ENCODE results near the gene PMEL. TPM values are rescaled to one million over a fixed set of nuclear protein-coding genes. Genes with fewer than 3 reads are reported as not detected.

Gene PMEL
- total RNA-seq, 1 experiment from 2014 or later: 1.2 TPM

DNA sequence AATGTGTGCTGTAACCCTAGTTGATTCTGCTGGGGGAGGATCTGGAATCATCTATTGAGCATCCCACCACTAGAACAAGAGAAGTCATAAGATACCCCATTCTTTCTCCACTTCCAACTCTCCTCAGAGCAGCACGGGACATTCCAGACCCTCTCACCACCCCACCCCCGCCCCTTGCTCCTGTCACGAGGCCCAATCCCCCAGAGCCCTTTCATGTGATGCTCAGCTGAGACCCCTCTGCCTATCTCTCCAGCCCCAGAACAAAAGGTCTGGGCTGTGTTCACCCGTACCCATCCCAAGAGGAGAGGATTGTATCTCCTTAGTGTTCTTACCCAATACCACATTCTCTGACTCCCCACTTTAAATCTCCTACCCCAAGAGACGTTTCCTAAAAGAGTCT, 602 bp downstream of the PMEL start:
- POLR2A ChIA-PET: no interaction called here
- Histone ChIP-seq H3K4me1 (ENCODE audit: control insufficient read depth, insufficient read depth, low read length) (peaks cover 13% of the 10 kb centered on the region), H3K4me3 (ENCODE audit: low read depth in 2 of 2, low read length in 2 of 2) (no peak overlapping the region), H3K27ac (ENCODE audit: low read length) (no peak overlapping the region), H3K36me3 (ENCODE audit: control insufficient read depth, insufficient read depth, low read length) (peaks cover 7% of the 10 kb centered on the region; the same call in 1 of the 2 replicates), H3K9me3 (ENCODE audit: control insufficient read depth, insufficient read depth, low read depth, low read length) (no peaks in the 10 kb centered on the region), H3K27me3 (ENCODE audit: control insufficient read depth, insufficient read depth, low read length) (no peaks in the 10 kb centered on the region)
- no TSS peak for BruUV-seq (replicated peaks)
- ATAC-seq (no peak), DNase-seq (ENCODE audit: low read depth, low spot score) (no peak)
- in situ Hi-C loops (cut with HindIII; ENCODE audit: low pct_unique_long_range_greater_than_20kb, low sequenced_read_pairs): no loop called here
- TF ChIP-seq, protein P1, sequence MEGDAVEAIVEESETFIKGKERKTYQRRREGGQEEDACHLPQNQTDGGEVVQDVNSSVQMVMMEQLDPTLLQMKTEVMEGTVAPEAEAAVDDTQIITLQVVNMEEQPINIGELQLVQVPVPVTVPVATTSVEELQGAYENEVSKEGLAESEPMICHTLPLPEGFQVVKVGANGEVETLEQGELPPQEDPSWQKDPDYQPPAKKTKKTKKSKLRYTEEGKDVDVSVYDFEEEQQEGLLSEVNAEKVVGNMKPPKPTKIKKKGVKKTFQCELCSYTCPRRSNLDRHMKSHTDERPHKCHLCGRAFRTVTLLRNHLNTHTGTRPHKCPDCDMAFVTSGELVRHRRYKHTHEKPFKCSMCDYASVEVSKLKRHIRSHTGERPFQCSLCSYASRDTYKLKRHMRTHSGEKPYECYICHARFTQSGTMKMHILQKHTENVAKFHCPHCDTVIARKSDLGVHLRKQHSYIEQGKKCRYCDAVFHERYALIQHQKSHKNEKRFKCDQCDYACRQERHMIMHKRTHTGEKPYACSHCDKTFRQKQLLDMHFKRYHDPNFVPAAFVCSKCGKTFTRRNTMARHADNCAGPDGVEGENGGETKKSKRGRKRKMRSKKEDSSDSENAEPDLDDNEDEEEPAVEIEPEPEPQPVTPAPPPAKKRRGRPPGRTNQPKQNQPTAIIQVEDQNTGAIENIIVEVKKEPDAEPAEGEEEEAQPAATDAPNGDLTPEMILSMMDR (IDR thresholded peaks at IDR 0.05): no peak
- intact Hi-C loops (cut with micrococcal nuclease; ENCODE audit: unreplicated experiment): no loop called here
- CTCF ChIA-PET: no interaction called here

DNA sequence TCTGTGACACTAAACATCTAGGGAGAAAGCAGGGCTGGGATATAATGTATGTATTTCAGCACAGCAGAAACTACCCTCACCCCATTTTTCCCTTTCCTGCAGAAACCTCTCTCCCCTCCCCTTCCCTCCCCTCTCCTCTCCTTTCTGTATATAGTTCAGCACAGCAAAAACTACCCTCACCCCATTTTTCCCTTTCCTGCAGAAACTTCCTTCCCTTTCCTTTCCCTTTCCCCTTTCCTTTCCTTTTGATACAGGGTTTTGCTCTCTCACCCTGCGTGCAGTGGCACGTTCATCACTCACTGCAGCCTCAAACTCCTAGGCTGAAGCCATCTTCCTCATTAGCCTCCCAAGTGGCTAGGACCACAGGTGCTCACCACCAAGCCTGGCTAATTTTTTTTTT, 2.1 kb downstream of the PMEL start:
- H3K27ac ChIP-seq (ENCODE audit: low read length): no peak overlapping the region
- ATAC-seq (no peak), DNase-seq (ENCODE audit: low read depth, low spot score) (no peak)
- CTCF ChIA-PET: no interaction called here
- no peaks in the 10 kb centered on the region for H3K9me3 ChIP-seq (ENCODE audit: control insufficient read depth, insufficient read depth, low read depth, low read length)
- no peaks in the 10 kb centered on the region for H3K27me3 ChIP-seq (ENCODE audit: control insufficient read depth, insufficient read depth, low read length)
- H3K4me3 ChIP-seq (ENCODE audit: low read depth in 2 of 2, low read length in 2 of 2): no peak overlapping the region
- no peak for TF ChIP-seq TCF7L2 (IDR thresholded peaks at IDR 0.05; ENCODE audit: low read depth, low read length)
- TF ChIP-seq, protein P2, sequence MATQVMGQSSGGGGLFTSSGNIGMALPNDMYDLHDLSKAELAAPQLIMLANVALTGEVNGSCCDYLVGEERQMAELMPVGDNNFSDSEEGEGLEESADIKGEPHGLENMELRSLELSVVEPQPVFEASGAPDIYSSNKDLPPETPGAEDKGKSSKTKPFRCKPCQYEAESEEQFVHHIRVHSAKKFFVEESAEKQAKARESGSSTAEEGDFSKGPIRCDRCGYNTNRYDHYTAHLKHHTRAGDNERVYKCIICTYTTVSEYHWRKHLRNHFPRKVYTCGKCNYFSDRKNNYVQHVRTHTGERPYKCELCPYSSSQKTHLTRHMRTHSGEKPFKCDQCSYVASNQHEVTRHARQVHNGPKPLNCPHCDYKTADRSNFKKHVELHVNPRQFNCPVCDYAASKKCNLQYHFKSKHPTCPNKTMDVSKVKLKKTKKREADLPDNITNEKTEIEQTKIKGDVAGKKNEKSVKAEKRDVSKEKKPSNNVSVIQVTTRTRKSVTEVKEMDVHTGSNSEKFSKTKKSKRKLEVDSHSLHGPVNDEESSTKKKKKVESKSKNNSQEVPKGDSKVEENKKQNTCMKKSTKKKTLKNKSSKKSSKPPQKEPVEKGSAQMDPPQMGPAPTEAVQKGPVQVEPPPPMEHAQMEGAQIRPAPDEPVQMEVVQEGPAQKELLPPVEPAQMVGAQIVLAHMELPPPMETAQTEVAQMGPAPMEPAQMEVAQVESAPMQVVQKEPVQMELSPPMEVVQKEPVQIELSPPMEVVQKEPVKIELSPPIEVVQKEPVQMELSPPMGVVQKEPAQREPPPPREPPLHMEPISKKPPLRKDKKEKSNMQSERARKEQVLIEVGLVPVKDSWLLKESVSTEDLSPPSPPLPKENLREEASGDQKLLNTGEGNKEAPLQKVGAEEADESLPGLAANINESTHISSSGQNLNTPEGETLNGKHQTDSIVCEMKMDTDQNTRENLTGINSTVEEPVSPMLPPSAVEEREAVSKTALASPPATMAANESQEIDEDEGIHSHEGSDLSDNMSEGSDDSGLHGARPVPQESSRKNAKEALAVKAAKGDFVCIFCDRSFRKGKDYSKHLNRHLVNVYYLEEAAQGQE (IDR thresholded peaks at IDR 0.05; ENCODE audit: insufficient read depth in 1 of 2, low read depth in 2 of 2, low read length in 1 of 2): no peak
- TF ChIP-seq, protein P1 (IDR thresholded peaks at IDR 0.05): no peak
- TF ChIP-seq SIN3A (IDR thresholded peaks at IDR 0.05; ENCODE audit: borderline replicate concordance, insufficient read depth, low read depth, low read length): no peak
- no peak for TF ChIP-seq POLR2AphosphoS5 (IDR thresholded peaks at IDR 0.05; ENCODE audit: low read depth, low read length)
- POLR2A ChIA-PET: no interaction called here
- intact Hi-C loops (cut with micrococcal nuclease; ENCODE audit: unreplicated experiment) (no loop called here), in situ Hi-C loops (cut with HindIII; ENCODE audit: low pct_unique_long_range_greater_than_20kb, low sequenced_read_pairs) (no loop called here)
- H3K4me1 ChIP-seq (ENCODE audit: control insufficient read depth, insufficient read depth, low read length): peaks cover 13% of the 10 kb centered on the region
- peaks cover 6% of the 10 kb centered on the region; the same call in 1 of the 2 replicates for H3K36me3 ChIP-seq (ENCODE audit: control insufficient read depth, insufficient read depth, low read length)
- no TSS peak for BruUV-seq (replicated peaks)
